LNCaP clone FGC (cell line): ENCODE results near the gene LTBP1.

ENCODE experiments used
- DNase-seq: peaks from one replicate; pipeline ENCODE4 v3.0.0-alpha.2; 2011; ENCODE audit warnings: low read depth
- H3K4me3 ChIP-seq: 2 replicates; pipeline ENCODE4 v1.5.1; 2011; ENCODE audit warnings: mild to moderate bottlenecking, low read depth, low read length, control low read depth
- TF ChIP-seq, protein P1 (sequence below): IDR thresholded peaks from 2 replicates; pipeline ENCODE4 v1.5.1; 2012; ENCODE audit warnings: mild to moderate bottlenecking; ENCODE audit not compliant: control insufficient read depth, insufficient read depth; ENCODE audit errors: extremely low read depth

Gene LTBP1

DNA sequence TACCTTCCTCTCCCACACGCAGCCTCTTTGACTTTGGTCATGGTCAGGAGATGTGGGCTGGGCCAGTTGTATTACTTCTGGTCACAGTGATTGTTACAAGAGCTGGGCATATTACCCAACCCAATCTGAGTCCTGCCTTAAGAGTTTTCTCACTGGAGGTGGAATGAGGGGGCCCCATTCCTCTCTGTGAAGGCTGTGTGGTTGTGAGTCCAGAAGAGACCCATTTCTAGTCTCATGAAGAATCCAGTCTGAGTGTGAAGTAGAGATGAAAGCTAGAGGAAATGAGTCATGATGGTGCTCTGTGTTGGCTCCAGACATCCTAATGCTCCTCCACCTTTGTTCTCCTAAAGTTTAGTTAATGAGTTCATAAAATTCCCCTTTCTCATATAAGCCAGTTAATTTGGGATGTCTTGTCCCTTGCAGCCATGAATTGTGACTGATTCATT lies 478.9 kb downstream of the LTBP1 start:
- TF ChIP-seq, protein P1, sequence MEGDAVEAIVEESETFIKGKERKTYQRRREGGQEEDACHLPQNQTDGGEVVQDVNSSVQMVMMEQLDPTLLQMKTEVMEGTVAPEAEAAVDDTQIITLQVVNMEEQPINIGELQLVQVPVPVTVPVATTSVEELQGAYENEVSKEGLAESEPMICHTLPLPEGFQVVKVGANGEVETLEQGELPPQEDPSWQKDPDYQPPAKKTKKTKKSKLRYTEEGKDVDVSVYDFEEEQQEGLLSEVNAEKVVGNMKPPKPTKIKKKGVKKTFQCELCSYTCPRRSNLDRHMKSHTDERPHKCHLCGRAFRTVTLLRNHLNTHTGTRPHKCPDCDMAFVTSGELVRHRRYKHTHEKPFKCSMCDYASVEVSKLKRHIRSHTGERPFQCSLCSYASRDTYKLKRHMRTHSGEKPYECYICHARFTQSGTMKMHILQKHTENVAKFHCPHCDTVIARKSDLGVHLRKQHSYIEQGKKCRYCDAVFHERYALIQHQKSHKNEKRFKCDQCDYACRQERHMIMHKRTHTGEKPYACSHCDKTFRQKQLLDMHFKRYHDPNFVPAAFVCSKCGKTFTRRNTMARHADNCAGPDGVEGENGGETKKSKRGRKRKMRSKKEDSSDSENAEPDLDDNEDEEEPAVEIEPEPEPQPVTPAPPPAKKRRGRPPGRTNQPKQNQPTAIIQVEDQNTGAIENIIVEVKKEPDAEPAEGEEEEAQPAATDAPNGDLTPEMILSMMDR = no peak
- no peak overlapping the region for H3K4me3 ChIP-seq
- no peak for DNase-seq

DNA sequence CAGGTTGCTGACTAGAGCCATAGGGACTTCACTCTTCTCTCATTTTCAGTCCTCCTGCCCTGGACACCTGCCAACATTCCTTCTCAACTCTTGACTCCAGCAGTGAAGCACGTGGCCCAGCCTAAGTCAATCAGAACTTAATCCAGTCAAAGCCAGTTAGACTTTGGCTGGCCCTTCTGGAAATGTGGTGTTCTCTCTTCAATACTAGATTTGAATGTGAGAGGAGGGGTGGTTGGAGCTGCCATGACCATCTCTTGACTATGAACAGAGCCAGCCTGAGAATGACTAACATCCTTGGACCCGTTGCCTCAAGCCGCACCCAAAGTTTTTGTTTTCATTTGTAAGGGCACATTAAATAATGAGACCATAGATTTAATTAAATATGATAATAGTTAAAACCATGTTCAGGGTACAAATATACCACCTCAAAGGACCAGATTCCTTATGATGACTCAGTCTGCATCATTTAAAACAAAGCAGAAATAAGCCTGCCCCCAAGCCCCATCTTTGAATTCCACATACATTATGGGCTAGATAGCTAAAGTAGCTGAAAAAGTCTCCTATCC lies 480.0 kb downstream of the LTBP1 start:
- TF ChIP-seq, protein P1 = no peak
- no peak for DNase-seq

DNA sequence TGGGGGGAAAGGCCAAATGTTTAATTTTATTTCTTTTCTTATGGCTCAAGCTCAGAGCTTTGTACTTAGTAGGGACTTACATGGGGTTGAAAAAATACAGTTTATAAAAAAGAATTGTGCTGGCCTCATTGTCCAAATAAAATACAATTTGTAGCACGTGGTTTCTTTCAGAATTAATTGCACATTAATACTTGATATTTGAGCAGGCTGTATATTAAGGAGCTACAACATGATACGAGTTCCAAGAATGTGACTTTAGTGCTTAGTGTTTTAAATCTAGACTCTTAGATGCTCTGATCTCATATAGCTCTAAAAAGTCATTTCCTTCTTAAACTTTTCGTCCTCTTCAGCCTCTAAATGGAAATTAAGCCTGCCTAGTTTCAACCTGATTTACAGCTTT lies 483.3 kb downstream of the LTBP1 start:
- no peak overlapping the region for H3K4me3 ChIP-seq
- TF ChIP-seq, protein P1 = no peak
- DNase-seq = no peak

More for the DNA sequence above, 480.0 kb downstream of the LTBP1 start:
- no peak overlapping the region for H3K4me3 ChIP-seq

DNA sequence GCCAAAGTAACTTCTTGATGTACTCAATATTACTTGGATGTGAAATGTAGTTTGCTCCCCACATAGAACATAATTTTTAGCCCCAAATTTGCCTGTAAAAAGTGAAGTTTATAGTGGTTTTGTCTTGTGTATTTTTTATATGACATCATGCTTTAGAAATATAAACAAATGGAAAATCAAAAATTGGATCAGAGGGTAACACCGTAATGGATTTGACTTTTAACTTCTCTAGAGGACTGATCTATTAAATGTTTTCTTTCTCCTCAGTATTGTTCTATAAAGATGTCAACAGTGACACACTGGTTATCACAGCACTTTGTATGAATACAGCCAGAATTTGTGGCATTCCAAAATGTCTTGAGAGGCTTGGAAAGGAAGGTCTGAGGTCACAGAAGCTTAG lies 484.1 kb downstream of the LTBP1 start:
- H3K4me3 ChIP-seq = no peak overlapping the region
- TF ChIP-seq, protein P1 = no peak
- no peak for DNase-seq

DNA sequence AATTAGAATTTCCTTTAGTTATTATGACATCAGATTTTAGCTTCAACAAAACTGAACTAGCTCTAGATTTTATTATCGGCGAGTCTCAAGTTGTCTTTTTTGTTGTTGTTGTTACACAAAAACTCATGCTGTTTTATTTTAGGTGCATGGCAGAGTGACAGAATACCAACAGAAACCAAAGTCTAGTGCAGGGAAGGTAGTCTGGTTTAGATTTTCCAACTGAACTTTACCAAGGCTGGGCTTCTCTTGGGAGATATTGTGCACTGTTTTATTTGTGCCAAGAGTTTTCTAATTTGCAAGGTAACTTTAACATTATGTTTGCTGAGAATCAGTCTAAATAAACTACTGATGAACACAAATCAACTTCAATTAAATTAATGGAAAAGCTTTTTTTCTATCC lies 486.1 kb downstream of the LTBP1 start:
- TF ChIP-seq, protein P1 = no peak
- no peak overlapping the region for H3K4me3 ChIP-seq

DNA sequence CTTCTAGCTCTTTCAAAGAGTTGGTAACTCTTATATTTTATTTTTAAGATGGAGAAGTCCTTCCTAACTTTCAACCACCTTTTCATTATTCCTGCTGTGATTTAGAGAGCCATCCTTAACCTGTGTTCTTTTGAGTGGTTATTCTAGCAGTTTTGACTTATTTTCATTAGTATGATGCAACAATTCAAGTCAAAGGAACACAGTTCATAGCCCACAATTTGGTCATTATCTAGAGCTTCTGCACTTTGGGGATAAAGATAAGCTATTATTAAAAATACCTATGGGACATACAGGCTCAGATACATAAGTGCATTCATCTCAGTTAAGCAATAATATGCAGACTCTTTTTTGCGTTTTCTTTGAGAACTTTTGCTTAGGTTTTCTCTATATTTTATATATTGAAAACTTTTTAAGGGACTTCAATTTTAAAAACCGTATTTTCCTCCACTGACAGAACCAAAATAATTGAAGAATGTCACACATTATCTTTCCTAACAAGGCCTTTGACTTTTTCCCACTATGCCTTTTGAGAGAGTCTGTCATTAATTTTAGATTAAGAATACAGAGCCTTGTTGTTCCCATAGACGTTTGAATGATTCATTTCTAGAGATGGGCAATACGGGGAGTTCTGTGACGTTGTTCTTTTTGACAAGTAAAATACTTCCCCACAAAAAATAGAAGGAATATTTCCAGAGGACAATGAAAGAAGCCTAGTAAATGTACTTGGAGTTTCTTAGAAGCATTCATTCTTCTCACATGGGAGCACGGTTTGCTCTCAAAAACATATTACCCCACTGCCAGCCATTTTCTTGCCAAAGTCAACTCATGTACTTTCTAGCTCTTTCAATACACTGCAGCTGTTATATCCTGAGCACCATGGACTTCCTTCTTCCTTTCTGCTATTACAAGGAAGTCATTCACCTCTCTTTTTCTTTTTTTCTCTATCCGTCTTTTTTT lies 486.8 kb downstream of the LTBP1 start:
- no peak for DNase-seq
- TF ChIP-seq, protein P1 = no peak
- H3K4me3 ChIP-seq = no peak overlapping the region

More for the DNA sequence above, 486.1 kb downstream of the LTBP1 start:
- DNase-seq = no peak
